Epithelial cell of esophagus (primary cell): ENCODE results near the gene MLLT3.

Experiments used
- DNase-seq: peaks from one replicate; pipeline ENCODE4 v3.0.0; 2010; ENCODE audit warnings: low read depth
- H3K4me3 ChIP-seq: 2 replicates; pipeline ENCODE4 v1.5.1; 2011; ENCODE audit warnings: mild to moderate bottlenecking, low read length, control low read depth
- TF ChIP-seq, protein P1 (sequence below): IDR thresholded peaks from 2 replicates; pipeline ENCODE4 v1.5.1; 2011; ENCODE audit warnings: low read depth, mild to moderate bottlenecking, low read length, control low read depth, inconsistent platforms; ENCODE audit not compliant: insufficient read depth; ENCODE audit errors: missing control alignments

MLLT3 gene

DNA sequence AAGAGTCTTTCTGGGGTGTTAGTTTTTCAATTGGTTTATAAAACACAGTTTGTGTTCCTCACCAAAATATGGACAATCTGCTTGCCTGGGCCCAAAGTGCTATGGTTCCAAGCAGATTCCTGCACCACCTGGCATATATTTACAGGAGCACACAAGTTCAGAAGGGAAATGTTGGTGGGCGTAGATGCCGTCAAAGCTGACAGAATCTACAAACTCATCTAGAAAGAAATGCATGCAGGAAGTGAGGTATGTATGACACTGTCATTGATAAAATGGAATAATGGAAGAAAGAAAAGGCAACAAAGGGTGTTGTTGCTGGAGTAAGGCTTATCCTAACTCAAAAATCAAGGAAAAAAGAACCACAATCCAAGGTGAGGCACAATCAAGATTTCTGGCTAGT, 225.8 kb downstream of the MLLT3 start:
- H3K4me3 ChIP-seq: no peak overlapping the region
- TF ChIP-seq, protein P1, sequence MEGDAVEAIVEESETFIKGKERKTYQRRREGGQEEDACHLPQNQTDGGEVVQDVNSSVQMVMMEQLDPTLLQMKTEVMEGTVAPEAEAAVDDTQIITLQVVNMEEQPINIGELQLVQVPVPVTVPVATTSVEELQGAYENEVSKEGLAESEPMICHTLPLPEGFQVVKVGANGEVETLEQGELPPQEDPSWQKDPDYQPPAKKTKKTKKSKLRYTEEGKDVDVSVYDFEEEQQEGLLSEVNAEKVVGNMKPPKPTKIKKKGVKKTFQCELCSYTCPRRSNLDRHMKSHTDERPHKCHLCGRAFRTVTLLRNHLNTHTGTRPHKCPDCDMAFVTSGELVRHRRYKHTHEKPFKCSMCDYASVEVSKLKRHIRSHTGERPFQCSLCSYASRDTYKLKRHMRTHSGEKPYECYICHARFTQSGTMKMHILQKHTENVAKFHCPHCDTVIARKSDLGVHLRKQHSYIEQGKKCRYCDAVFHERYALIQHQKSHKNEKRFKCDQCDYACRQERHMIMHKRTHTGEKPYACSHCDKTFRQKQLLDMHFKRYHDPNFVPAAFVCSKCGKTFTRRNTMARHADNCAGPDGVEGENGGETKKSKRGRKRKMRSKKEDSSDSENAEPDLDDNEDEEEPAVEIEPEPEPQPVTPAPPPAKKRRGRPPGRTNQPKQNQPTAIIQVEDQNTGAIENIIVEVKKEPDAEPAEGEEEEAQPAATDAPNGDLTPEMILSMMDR: no peak
- no peak for DNase-seq

DNA sequence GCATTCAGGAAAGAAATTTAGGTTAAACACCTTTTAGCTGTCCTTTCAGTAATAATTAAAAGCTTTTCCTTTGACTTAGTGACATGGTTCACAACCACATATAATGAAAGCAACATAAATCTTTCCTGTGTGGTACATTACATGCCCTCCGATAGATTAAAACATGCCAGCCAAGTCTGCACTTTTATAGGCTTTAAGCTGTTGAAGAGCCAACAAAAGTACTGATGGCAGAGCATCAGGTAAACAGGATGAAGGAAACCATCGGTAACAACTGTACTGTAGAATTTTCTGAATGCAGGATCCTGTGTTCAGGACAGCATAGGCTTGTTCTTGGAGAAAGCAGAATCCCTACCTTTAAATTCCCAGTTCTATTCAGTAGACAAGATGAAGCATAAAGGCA, 226.6 kb downstream of the MLLT3 start:
- DNase-seq: no peak
- TF ChIP-seq, protein P1: no peak
- no peak overlapping the region for H3K4me3 ChIP-seq

DNA sequence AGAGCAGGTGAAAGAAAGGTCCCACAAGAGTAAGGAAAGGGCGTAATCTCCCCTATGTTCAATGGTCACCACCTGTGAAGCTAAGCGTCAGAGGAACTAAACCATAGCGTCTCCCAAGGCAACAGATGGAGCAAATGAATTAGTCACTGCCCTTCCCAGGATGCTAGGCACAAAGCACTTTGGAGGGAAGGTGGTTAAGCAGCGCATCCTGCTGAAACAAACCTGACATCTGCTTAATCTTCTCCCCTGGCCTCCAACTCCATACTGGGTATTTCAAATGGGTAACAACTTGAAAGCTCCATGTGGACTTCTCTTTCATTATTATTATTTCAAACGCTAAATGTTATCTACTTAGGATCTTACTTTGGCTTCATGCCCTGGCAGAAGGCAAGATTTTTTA, 227.3 kb downstream of the MLLT3 start:
- H3K4me3 ChIP-seq: no peak overlapping the region
- TF ChIP-seq, protein P1: no peak

DNA sequence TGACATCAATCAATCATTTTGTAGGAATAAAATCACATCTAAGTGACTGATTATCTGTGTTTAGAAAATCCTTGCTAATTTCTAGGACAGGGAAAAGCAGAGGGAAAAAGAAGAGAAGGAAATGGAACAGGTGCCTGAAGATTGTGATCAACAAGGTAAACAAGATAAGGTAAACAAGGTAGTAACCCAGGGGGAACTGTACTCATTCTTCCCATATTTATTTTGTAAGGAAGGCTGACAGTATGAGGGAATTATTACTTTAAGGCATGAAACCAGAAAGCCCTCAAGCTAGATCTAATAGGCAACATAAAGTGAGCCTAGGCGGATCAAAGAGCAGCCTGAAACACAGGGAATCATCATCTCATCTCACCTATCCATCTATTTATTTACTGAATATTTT, 231.1 kb downstream of the MLLT3 start:
- H3K4me3 ChIP-seq: no peak overlapping the region
- DNase-seq: no peak
- TF ChIP-seq, protein P1: no peak

More for the DNA sequence above, 227.3 kb downstream of the MLLT3 start:
- DNase-seq: no peak

DNA sequence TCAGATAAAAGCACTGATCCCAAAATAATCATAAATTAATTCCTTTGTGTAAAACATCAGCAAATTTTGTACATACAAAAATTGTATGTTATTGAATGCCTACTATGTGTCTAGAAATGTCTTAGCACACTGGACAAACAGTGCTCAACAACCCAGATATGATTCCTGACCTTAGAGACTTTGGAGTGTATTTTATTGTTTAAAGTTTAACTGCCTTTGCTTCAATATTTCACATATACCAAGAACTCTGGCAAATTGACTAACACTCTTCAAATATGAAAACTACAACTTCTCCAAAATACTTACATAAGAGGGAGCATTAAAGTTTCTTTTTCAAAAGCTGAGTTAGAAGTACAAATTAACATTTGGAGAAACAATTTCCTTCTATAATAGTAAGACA, 231.9 kb downstream of the MLLT3 start:
- no peak overlapping the region for H3K4me3 ChIP-seq
- TF ChIP-seq, protein P1: no peak
- DNase-seq: no peak

DNA sequence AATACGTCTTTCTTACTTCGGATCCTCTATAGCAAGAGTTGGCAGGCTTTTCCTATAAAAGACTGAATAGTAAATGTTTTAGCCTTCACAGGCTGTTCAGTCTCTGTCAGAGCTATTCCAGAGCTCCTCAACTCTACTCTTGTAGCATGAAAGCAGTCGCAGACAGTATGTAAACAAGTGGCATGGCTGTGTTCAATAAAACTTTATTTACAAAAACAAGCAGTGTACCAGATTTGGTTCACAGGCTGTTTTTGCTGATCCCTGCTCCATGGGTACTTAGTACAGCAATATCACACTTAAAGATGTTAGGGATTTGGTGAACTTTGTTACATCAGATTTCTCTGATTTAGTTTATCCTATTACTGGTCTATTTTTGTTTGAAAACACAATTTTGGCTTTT, 235.2 kb downstream of the MLLT3 start:
- H3K4me3 ChIP-seq: no peak overlapping the region
- no peak for DNase-seq
- TF ChIP-seq, protein P1: no peak

DNA sequence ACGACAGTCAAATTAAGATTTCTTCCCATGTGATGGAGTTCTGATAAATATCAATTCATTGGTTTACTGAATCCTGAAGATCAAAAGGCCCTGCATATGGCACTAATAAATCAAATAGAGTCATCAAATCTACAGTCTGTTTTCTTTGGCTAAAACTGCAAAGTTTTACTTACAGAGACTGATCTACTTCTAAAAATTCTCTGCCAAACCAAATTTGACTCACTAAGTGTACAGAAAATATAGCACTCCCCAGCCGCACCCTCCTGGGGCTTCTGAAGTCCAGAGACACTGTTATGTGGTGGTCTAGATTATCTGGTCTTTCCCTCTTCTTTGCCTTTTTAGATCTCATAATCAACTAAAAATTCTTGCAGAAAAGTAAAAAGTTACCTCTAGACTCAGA, 237.7 kb downstream of the MLLT3 start:
- TF ChIP-seq, protein P1: no peak

More for the DNA sequence above, 237.7 kb downstream of the MLLT3 start:
- no peak for DNase-seq
- no peak overlapping the region for H3K4me3 ChIP-seq
